Activated CD8-positive, alpha-beta memory T cell treated with anti-CD3 and anti-CD28 coated beads, Interleukin-2, amount 10 ng/mL, durations not matched to agents 7 days and 5 days (primary cell): ENCODE results near the gene AK5. TPM values are rescaled to one million over a fixed set of nuclear protein-coding genes. Genes with fewer than 3 reads are reported as not detected.

ENCODE experiments used
- ATAC-seq: fragments of 150-1000 bp; cut with Tn5 transposase; one replicate; pipeline ENCODE4 v1.10.0; 2021; ENCODE audit warnings: moderate library complexity
- CTCF ChIA-PET: fragments of 350-600 bp; sonication (Branson Sonifier 250); formaldehyde crosslinking; loops from one replicate; lab custom pipeline; 2021; ENCODE audit warnings: antibody characterized with exemption; lab: Charles Lee
- DNase-seq: peaks from one replicate; pipeline ENCODE4 v3.0.0-alpha.2; 2020
- H3K27ac Mint-ChIP-seq: one replicate; pipeline ENCODE4 v1.8.0; 2021; ENCODE audit warnings: mild to moderate bottlenecking, mixed read lengths
- H3K27me3 Mint-ChIP-seq: one replicate; pipeline ENCODE4 v1.8.0; 2021; ENCODE audit warnings: mixed read lengths
- H3K36me3 Mint-ChIP-seq: one replicate; pipeline ENCODE4 v1.8.0; 2021; ENCODE audit warnings: mild to moderate bottlenecking, mixed read lengths
- H3K4me1 Mint-ChIP-seq: one replicate; pipeline ENCODE4 v1.8.0; 2021; ENCODE audit warnings: mixed read lengths
- H3K4me3 Mint-ChIP-seq: one replicate; pipeline ENCODE4 v1.8.0; 2021; ENCODE audit warnings: mild to moderate bottlenecking, moderate library complexity, mixed read lengths
- H3K9me3 Mint-ChIP-seq: one replicate; pipeline ENCODE4 v1.8.0; 2022; ENCODE audit warnings: low read depth, mixed read lengths
- total RNA-seq, 2 experiments: library from RNA; stranded (reverse); gene quantifications; one replicate each; pipeline ENCODE4 v1.2.3, GENCODE V29; 2021

The AK5 gene
- total RNA-seq, 2 experiments from 2014 or later, result not detected

GRCh38 chr1:77583483-77583882 lies 301.7 kb downstream of the AK5 start:
- Mint-ChIP-seq H3K36me3 (peaks cover 32% of the 10 kb centered on the region), H3K9me3 (no peaks in the 10 kb centered on the region), H3K27ac (no peak overlapping the region), H3K4me1 (peaks cover 2% of the 10 kb centered on the region), H3K27me3 (no peaks in the 10 kb centered on the region), H3K4me3 (no peak overlapping the region)
- ATAC-seq (no peak), DNase-seq (no peak)
- CTCF ChIA-PET, result no interaction called here

GRCh38 chr1:77584884-77585283 lies 303.1 kb downstream of the AK5 start:
- ATAC-seq, result no peak
- Mint-ChIP-seq H3K36me3 (peaks cover 31% of the 10 kb centered on the region), H3K27ac (no peak overlapping the region)

GRCh38 chr1:77585610-77586314 lies 303.9 kb downstream of the AK5 start:
- Mint-ChIP-seq H3K4me1 (peaks cover 2% of the 10 kb centered on the region), H3K27me3 (no peaks in the 10 kb centered on the region), H3K27ac (no peak overlapping the region), H3K36me3 (peaks cover 26% of the 10 kb centered on the region), H3K4me3 (no peak overlapping the region), H3K9me3 (no peaks in the 10 kb centered on the region)
- DNase-seq (no peak), ATAC-seq (no peak)
- CTCF ChIA-PET, result no interaction called here

More at GRCh38 chr1:77584884-77585283, 303.1 kb downstream of the AK5 start:
- CTCF ChIA-PET, result no interaction called here
- Mint-ChIP-seq H3K4me3 (no peak overlapping the region), H3K9me3 (no peaks in the 10 kb centered on the region), H3K27me3 (no peaks in the 10 kb centered on the region), H3K4me1 (peaks cover 2% of the 10 kb centered on the region)
- DNase-seq, result no peak

GRCh38 chr1:77589231-77589630 lies 307.4 kb downstream of the AK5 start:
- Mint-ChIP-seq H3K4me1 (peaks cover 2% of the 10 kb centered on the region), H3K27me3 (no peaks in the 10 kb centered on the region), H3K27ac (no peak overlapping the region), H3K36me3 (peaks cover 19% of the 10 kb centered on the region), H3K9me3 (no peaks in the 10 kb centered on the region), H3K4me3 (no peak overlapping the region)
- DNase-seq (no peak), ATAC-seq (no peak)
- CTCF ChIA-PET, result interaction anchor here (2.4 kb wide), 1 partner anchor 12 kb away, joined by 6 read pairs; no protein-coding TSS in a partner anchor

GRCh38 chr1:77590651-77591050 lies 308.8 kb downstream of the AK5 start:
- Mint-ChIP-seq H3K9me3 (no peaks in the 10 kb centered on the region), H3K27me3 (no peaks in the 10 kb centered on the region), H3K4me1 (peaks cover 4% of the 10 kb centered on the region), H3K27ac (no peak overlapping the region), H3K4me3 (no peak overlapping the region), H3K36me3 (peaks cover 22% of the 10 kb centered on the region)
- no peak for ATAC-seq
- CTCF ChIA-PET, result interaction anchor here (1.2 kb wide), 1 partner anchor 34 kb away, joined by 3 read pairs; no protein-coding TSS in a partner anchor
- DNase-seq, result no peak

GRCh38 chr1:77592906-77593305 lies 311.1 kb downstream of the AK5 start:
- Mint-ChIP-seq H3K27me3 (no peaks in the 10 kb centered on the region), H3K9me3 (no peaks in the 10 kb centered on the region), H3K4me3 (no peak overlapping the region), H3K36me3 (peaks cover 27% of the 10 kb centered on the region), H3K27ac (no peak overlapping the region), H3K4me1 (peaks cover 2% of the 10 kb centered on the region)
- ATAC-seq, result no peak
- CTCF ChIA-PET, result interaction anchor here (1.6 kb wide), 1 partner anchor 59 kb away, joined by 3 read pairs; no protein-coding TSS in a partner anchor
- no peak for DNase-seq

- no peak overlapping the region for H3K27ac Mint-ChIP-seq
- CTCF ChIA-PET, result no interaction called here
- ATAC-seq, result no peak
Measured at GRCh38 chr1:77594366-77595112, 312.7 kb downstream of the AK5 start.

GRCh38 chr1:77597310-77597709 lies 315.5 kb downstream of the AK5 start:
- Mint-ChIP-seq H3K4me3 (no peak overlapping the region), H3K27me3 (no peaks in the 10 kb centered on the region), H3K4me1 (peaks cover 2% of the 10 kb centered on the region), H3K9me3 (no peaks in the 10 kb centered on the region), H3K27ac (no peak overlapping the region), H3K36me3 (peaks cover 20% of the 10 kb centered on the region)
- CTCF ChIA-PET, result no interaction called here
- DNase-seq (no peak), ATAC-seq (no peak)

More at GRCh38 chr1:77594366-77595112, 312.7 kb downstream of the AK5 start:
- no peaks in the 10 kb centered on the region for H3K27me3 Mint-ChIP-seq
- no peak for DNase-seq
- H3K36me3 Mint-ChIP-seq, result peaks cover 21% of the 10 kb centered on the region
- no peak overlapping the region for H3K4me3 Mint-ChIP-seq
- H3K4me1 Mint-ChIP-seq, result peaks cover 2% of the 10 kb centered on the region
- no peaks in the 10 kb centered on the region for H3K9me3 Mint-ChIP-seq

GRCh38 chr1:77605246-77606026 lies 323.6 kb downstream of the AK5 start:
- no peak overlapping the region for H3K27ac Mint-ChIP-seq
- DNase-seq (no peak), ATAC-seq (no peak)
- H3K4me3 Mint-ChIP-seq, result no peak overlapping the region
- H3K9me3 Mint-ChIP-seq, result peaks cover 11% of the 10 kb centered on the region
- H3K36me3 Mint-ChIP-seq, result peaks cover 45% of the 10 kb centered on the region
- CTCF ChIA-PET, result interaction anchor here (0.6 kb wide), 1 partner anchor 18 kb away, joined by 3 read pairs; no protein-coding TSS in a partner anchor
- no peaks in the 10 kb centered on the region for H3K4me1 Mint-ChIP-seq
- no peaks in the 10 kb centered on the region for H3K27me3 Mint-ChIP-seq

GRCh38 chr1:77608893-77609292 lies 327.1 kb downstream of the AK5 start:
- Mint-ChIP-seq H3K9me3 (peaks cover 14% of the 10 kb centered on the region), H3K4me1 (no peaks in the 10 kb centered on the region), H3K36me3 (peaks cover 64% of the 10 kb centered on the region), H3K27ac (no peak overlapping the region), H3K27me3 (no peaks in the 10 kb centered on the region), H3K4me3 (no peak overlapping the region)
- CTCF ChIA-PET, result no interaction called here
- DNase-seq (no peak), ATAC-seq (no peak)

Other genes starting within 250 kb of the AK5 start
- 10 to 100 TPM; 22.8 to 26.0 TPM for gene PIGK, start 62.6 kb upstream of the AK5 start, total RNA-seq